GM18867 (cell line): ENCODE data around the gene INTS11.

Experiments used
- ATAC-seq: cut with Tn5 transposase; IDR thresholded peaks from one replicate; pipeline ENCODE4 v1.9.1; 2021; ENCODE audit warnings: mild to moderate bottlenecking, moderate library complexity; ENCODE audit not compliant: unreplicated experiment

INTS11 gene

GRCh38 chr1:1272341-1273208, 51.9 kb downstream of the INTS11 start:
- peak; percentile 6 for ATAC-seq

DNA sequence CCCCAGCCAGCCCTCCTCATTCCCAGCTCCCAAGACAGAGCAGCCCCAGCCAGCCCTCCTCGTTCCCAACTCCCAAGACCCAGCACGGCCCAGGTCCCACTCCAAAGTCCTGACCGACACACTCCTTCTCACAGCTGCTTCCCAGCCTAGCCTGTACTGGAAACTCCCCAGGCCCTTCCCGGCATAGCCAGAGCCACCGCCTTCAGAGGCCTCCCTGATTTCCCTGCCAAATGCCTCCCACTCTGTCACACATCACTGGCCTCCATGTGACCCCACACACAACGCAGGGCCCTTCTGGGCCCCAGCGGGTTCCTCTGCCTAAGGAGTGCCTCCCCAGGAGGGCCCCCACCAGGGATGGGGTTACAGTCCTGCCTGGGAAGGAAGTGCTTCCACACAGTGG, 53.6 kb downstream of the INTS11 start:
- no peak for ATAC-seq

DNA sequence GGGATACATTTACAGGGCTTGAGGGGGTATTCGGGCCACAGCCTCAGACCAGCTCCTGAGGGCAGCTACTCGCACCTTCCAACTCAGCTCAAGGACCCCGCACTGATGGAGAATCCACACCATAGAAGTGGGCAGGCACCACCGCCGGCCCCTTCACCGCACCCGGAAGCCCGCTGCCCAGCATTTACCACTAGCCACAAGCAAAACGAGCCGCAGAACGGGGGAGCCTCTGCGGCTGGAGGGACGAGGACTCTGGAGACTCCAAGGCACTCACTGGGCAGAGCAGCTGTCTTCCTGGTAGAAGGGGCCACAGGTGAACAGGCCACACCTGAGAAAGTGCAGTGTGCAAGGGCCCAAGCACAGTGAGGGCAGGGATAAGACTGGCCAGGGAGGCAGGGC, 56.2 kb downstream of the INTS11 start:
- ATAC-seq: no peak

DNA sequence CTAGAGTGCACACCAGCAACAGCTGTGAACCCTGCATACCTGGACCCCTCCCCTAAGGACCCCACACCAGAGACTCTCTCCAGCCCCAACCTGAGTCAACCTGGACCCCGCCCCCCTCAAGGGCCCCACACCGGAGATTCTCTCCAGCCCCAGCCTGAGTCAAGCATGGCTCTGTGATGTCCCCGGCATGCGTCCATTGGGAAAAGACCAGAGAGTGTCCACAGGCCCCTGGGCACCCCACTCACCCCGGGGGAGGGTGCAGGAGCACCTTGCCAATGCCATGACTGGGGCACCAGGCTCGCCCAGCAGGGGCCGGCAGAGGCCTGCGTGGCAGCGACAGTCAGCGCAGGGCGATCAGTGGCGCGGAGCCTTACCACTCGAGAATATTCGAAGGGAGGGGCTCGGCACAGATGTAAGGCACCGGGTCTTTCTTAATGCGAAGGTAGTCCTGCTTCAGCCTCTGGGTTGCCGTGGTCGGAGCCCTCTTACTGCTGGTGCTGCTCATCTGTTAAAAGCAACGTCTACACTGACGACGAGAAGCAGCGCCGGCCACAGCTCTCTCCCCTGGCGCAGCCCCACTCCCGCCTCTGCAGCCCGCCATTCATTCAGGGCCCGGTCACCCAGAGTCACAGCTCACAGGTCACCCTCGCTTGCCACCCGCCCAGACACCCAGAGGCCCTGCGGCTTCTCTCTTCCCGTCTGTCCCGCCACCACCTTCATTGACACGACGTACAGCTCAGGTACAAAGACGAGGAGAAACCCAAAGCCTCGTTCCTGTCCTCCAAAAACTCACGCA, 56.8 kb downstream of the INTS11 start:
- no peak for ATAC-seq

DNA sequence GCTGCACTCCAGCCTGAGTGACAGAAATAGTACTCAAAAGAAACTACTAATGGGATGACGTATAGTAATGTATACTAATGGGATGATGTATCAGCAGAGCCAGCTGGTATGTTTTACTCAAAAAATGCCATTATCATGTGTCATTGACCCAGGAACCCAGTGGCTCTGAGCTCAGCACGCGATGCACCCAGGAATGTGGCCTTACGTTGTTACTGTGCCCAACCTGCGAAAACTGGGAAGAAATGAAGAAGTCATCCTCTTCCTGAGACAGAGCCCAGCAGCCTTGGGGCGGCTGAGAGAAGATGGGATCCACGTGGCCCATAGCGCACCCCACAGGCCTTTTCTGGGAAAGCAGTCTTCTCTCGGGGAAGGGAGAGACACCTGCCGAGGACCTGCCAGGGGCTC, 59.6 kb downstream of the INTS11 start:
- ATAC-seq: no peak

DNA sequence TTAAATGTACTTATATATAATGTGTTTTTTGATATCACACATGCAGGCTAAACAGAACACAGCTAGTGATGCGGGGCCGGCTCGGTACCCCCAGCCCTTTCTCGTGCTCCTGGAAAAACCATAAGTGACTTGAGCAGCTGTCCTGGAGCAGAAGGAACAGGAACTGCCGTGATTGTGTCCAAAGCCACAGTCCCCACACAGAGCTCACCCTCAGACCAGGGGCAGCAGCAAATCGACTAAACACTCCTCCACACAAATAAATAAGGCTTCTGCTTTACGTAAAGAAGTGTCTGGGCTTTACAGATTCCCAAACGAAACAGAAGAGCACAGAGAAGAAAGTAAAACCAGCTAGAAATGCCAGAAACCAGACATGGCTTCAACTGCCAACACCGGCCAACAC, 60.4 kb downstream of the INTS11 start:
- no peak for ATAC-seq

DNA sequence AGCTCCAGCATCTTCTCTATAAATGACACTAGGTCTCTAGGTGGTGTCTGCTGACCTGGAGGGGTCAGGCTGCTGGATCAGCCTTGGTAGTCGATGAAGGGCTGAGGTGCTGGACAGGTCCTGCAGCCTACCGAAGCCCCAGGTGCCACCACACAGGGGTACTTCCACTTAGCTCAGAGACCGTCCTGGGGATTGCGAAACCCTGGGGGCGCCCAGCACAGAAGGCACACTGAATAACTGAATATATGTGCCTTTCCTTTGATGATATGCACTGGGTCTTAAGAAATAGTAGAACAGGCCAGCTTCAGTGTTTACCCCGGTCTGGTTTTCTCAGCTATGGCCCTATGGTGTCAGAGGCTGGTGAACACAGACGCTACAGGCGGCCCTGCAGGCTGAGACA, 61.7 kb downstream of the INTS11 start:
- ATAC-seq: no peak

GRCh38 chr1:1262071-1262470, 62.4 kb downstream of the INTS11 start:
- ATAC-seq: no peak
